GM19193 (cell line): ENCODE measurements around the gene SERPINE2.

ENCODE experiments used
- POLR2A ChIP-seq: IDR thresholded peaks from 4 replicates; pipeline ENCODE4 v1.6.1; 2011; ENCODE audit not compliant: insufficient read depth, insufficient read length; ENCODE audit errors: extremely low read depth

Gene SERPINE2

GRCh38 chr2:224039080-224039769 lies at the start of gene SERPINE2:
TSS of gene SERPINE2 (minus strand) at chr2:224039286. CDS start at chr2:224001900, 37,386 bp downstream.
- no peak for TF ChIP-seq POLR2A

GRCh38 chr2:224086226-224086914 lies 47.3 kb upstream of the SERPINE2 start:
- TF ChIP-seq POLR2A = no peak

- TF ChIP-seq POLR2A = no peak
Observed at GRCh38 chr2:224085811-224086210, 46.7 kb upstream of the SERPINE2 start.

- TF ChIP-seq POLR2A = no peak
Observed at GRCh38 chr2:224085246-224085645, 46.2 kb upstream of the SERPINE2 start.

GRCh38 chr2:224084266-224084892 lies 45.3 kb upstream of the SERPINE2 start:
- no peak for TF ChIP-seq POLR2A

- no peak for TF ChIP-seq POLR2A
Observed at GRCh38 chr2:224083638-224084037, 44.6 kb upstream of the SERPINE2 start.

- TF ChIP-seq POLR2A = no peak
Observed at GRCh38 chr2:224078656-224079055, 39.6 kb upstream of the SERPINE2 start.

GRCh38 chr2:224077773-224078507 lies 38.9 kb upstream of the SERPINE2 start:
- no peak for TF ChIP-seq POLR2A

GRCh38 chr2:224075588-224075987 lies 36.5 kb upstream of the SERPINE2 start:
- TF ChIP-seq POLR2A = no peak

GRCh38 chr2:224073676-224074075 lies 34.6 kb upstream of the SERPINE2 start:
- no peak for TF ChIP-seq POLR2A

- TF ChIP-seq POLR2A = no peak
Observed at GRCh38 chr2:224072541-224073188, 33.6 kb upstream of the SERPINE2 start.

- no peak for TF ChIP-seq POLR2A
Observed at GRCh38 chr2:224069172-224069571, 30.1 kb upstream of the SERPINE2 start.

- no peak for TF ChIP-seq POLR2A
Observed at GRCh38 chr2:224063298-224063648, 24.2 kb upstream of the SERPINE2 start.

GRCh38 chr2:224062481-224063297 lies 23.6 kb upstream of the SERPINE2 start:
- no peak for TF ChIP-seq POLR2A
